Activated effector memory CD4-positive, alpha-beta T cell treated with anti-CD3 and anti-CD28 coated beads, Interleukin-2, amount 50 U/mL, for 16 hours (primary cell): ENCODE measurements around the gene NEURL2.

Source experiments
- DNase-seq: peaks from one replicate; pipeline ENCODE4 v3.0.0-alpha.2; 2020

Gene NEURL2

GRCh38 chr20:45867136-45867818 is 23.7 kb downstream of the NEURL2 start:
- no peak for DNase-seq

GRCh38 chr20:45866454-45866853 is 24.6 kb downstream of the NEURL2 start:
- DNase-seq, result no peak

- DNase-seq, result no peak
Observed at GRCh38 chr20:45863543-45864470, 27.2 kb downstream of the NEURL2 start.

GRCh38 chr20:45861221-45862075 is 29.6 kb downstream of the NEURL2 start:
- DNase-seq, result no peak

GRCh38 chr20:45860560-45861220 is 30.3 kb downstream of the NEURL2 start:
- DNase-seq, result no peak

- DNase-seq, result no peak
Observed at GRCh38 chr20:45859916-45860315, 31.1 kb downstream of the NEURL2 start.

GRCh38 chr20:45857882-45858216 is 33.2 kb downstream of the NEURL2 start:
- no peak for DNase-seq

- peak; percentile 94 for DNase-seq
Observed at GRCh38 chr20:45857114-45857881, 33.7 kb downstream of the NEURL2 start, which contains the start of the genes ACOT8 and ZSWIM3. Gene ACOT8, minus strand, starts transcription at chr20:45857392. Its CDS starts 77 bp downstream, at chr20:45857315. Gene ZSWIM3, plus strand, starts transcription at chr20:45857614. Its CDS starts 212 bp downstream, at chr20:45857826.

- DNase-seq, result no peak
Observed at GRCh38 chr20:45853484-45853883, 37.5 kb downstream of the NEURL2 start.

- no peak for DNase-seq
Observed at GRCh38 chr20:45852326-45852725, 38.7 kb downstream of the NEURL2 start.

GRCh38 chr20:45851501-45851900 is 39.5 kb downstream of the NEURL2 start:
- no peak for DNase-seq

GRCh38 chr20:45850926-45851325 is 40.1 kb downstream of the NEURL2 start:
- DNase-seq, result no peak

GRCh38 chr20:45850238-45850637 is 40.8 kb downstream of the NEURL2 start:
- DNase-seq, result no peak

GRCh38 chr20:45848969-45849582 is 41.9 kb downstream of the NEURL2 start:
- no peak for DNase-seq

GRCh38 chr20:45848421-45848820 is 42.6 kb downstream of the NEURL2 start:
- no peak for DNase-seq

GRCh38 chr20:45845452-45845851 is 45.6 kb downstream of the NEURL2 start:
- no peak for DNase-seq

- DNase-seq, result no peak
Observed at GRCh38 chr20:45843506-45843905, 47.5 kb downstream of the NEURL2 start.

- no peak for DNase-seq
Observed at GRCh38 chr20:45842169-45842812, 48.7 kb downstream of the NEURL2 start.

- DNase-seq, result no peak
Observed at GRCh38 chr20:45841407-45842129, 49.4 kb downstream of the NEURL2 start.

- no peak for DNase-seq
Observed at GRCh38 chr20:45840700-45841198, 50.3 kb downstream of the NEURL2 start.
